Effector memory CD8-positive, alpha-beta T cell (primary cell): Measurements from ENCODE around the gene DCUN1D3.
"Not testable (repeated sequence)": the region's sequence is repeated elsewhere in the genome, so short reads cannot be mapped to it uniquely, and the experiment has no call there.

Experiments
- ATAC-seq: fragments of 150-1000 bp; cut with Tn5 transposase; replicated peaks from 2 replicates; pipeline ENCODE4 v1.10.0; 2021; ENCODE audit warnings: mild to moderate bottlenecking, moderate library complexity
- DNase-seq, 3 experiments: peaks; one replicate each; pipeline ENCODE4 v3.0.0; 2021
- H3K27ac Mint-ChIP-seq, 2 donors: one replicate each; pipeline ENCODE4 v1.8.0; 2022; ENCODE audit warnings: mild to moderate bottlenecking in 2 of 2, mixed read lengths in 2 of 2, moderate library complexity in 2 of 2
- H3K27me3 Mint-ChIP-seq, 2 donors: one replicate each; pipeline ENCODE4 v1.8.0; 2022; ENCODE audit warnings: mixed read lengths in 2 of 2
- H3K36me3 Mint-ChIP-seq: one replicate; pipeline ENCODE4 v1.8.0; 2022; ENCODE audit warnings: mild to moderate bottlenecking, moderate library complexity, mixed read lengths; ENCODE audit not compliant: insufficient read depth
- H3K4me1 Mint-ChIP-seq, 2 donors: one replicate each; pipeline ENCODE4 v1.8.0; 2022; ENCODE audit warnings: low read depth in 2 of 2, mixed read lengths in 2 of 2
- H3K4me3 Mint-ChIP-seq, 2 donors: one replicate each; pipeline ENCODE4 v1.8.0; 2022; ENCODE audit warnings: mild to moderate bottlenecking in 2 of 2, mixed read lengths in 2 of 2, moderate library complexity in 2 of 2
- H3K9me3 Mint-ChIP-seq, 2 donors: one replicate each; pipeline ENCODE4 v1.8.0; 2022; ENCODE audit warnings: mixed read lengths in 2 of 2

The DCUN1D3 gene

GRCh38 chr16:20873331-20873730 lies 26.8 kb downstream of the DCUN1D3 start:
- Mint-ChIP-seq H3K4me3 (peak overlapping the region; percentile 67 to 68), H3K27me3 (no peaks in the 10 kb centered on the region), H3K36me3 (no peaks in the 10 kb centered on the region), H3K9me3 (no peaks in the 10 kb centered on the region), H3K27ac (peak overlapping the region; percentile 92 to 94), H3K4me1 (peaks cover 25 to 27% of the 10 kb centered on the region in 2 donors)
- DNase-seq (no peak), ATAC-seq (no peak)

GRCh38 chr16:20871941-20872815 lies 28.0 kb downstream of the DCUN1D3 start:
- Mint-ChIP-seq H3K9me3 (no peaks in the 10 kb centered on the region), H3K27ac (peak overlapping the region; percentile 49 to 92), H3K4me1 (peaks cover 22 to 30% of the 10 kb centered on the region in 2 donors), H3K4me3 (no peak overlapping the region), H3K27me3 (no peaks in the 10 kb centered on the region), H3K36me3 (no peaks in the 10 kb centered on the region)
- DNase-seq, result no peak
- no peak for ATAC-seq

- peaks cover 32 to 34% of the 10 kb centered on the region in 2 donors for H3K4me1 Mint-ChIP-seq
- DNase-seq, result no peak
- H3K27me3 Mint-ChIP-seq, result no peaks in the 10 kb centered on the region
Measured at GRCh38 chr16:20871258-20871657, 28.9 kb downstream of the DCUN1D3 start.

GRCh38 chr16:20870122-20870820 lies 29.9 kb downstream of the DCUN1D3 start:
- DNase-seq (no peak), ATAC-seq (no peak)
- no peak overlapping the region for H3K27ac Mint-ChIP-seq
- H3K4me1 Mint-ChIP-seq, result peaks cover 32 to 33% of the 10 kb centered on the region in 2 donors
- H3K9me3 Mint-ChIP-seq, result no peaks in the 10 kb centered on the region
- H3K36me3 Mint-ChIP-seq, result no peaks in the 10 kb centered on the region
- H3K4me3 Mint-ChIP-seq, result no peak overlapping the region
- no peaks in the 10 kb centered on the region for H3K27me3 Mint-ChIP-seq

More at GRCh38 chr16:20871258-20871657, 28.9 kb downstream of the DCUN1D3 start:
- H3K4me3 Mint-ChIP-seq, result no peak overlapping the region
- ATAC-seq, result no peak
- no peak overlapping the region for H3K27ac Mint-ChIP-seq
- H3K9me3 Mint-ChIP-seq, result no peaks in the 10 kb centered on the region
- no peaks in the 10 kb centered on the region for H3K36me3 Mint-ChIP-seq

- no peak for DNase-seq
- Mint-ChIP-seq H3K4me1 (peaks cover 22 to 28% of the 10 kb centered on the region in 2 donors), H3K9me3 (no peaks in the 10 kb centered on the region), H3K27me3 (no peaks in the 10 kb centered on the region), H3K4me3 (no peak overlapping the region), H3K27ac (peak overlapping the region in 1 of 2 donors; percentile 74), H3K36me3 (no peaks in the 10 kb centered on the region)
- no peak for ATAC-seq
Measured at GRCh38 chr16:20868890-20869289, 31.3 kb downstream of the DCUN1D3 start.

- H3K4me3 Mint-ChIP-seq, result no peak overlapping the region
- no peaks in the 10 kb centered on the region for H3K9me3 Mint-ChIP-seq
- DNase-seq, result no peak
- H3K4me1 Mint-ChIP-seq, result peaks cover 16 to 24% of the 10 kb centered on the region in 2 donors
- peak overlapping the region; percentile 0 to 59 for H3K27ac Mint-ChIP-seq
- peaks cover 1% of the 10 kb centered on the region for H3K36me3 Mint-ChIP-seq
- H3K27me3 Mint-ChIP-seq, result no peaks in the 10 kb centered on the region
- no peak for ATAC-seq
Measured at GRCh38 chr16:20867585-20867984, 32.6 kb downstream of the DCUN1D3 start.

GRCh38 chr16:20866801-20867200 lies 33.4 kb downstream of the DCUN1D3 start:
- DNase-seq, result no peak
- no peak for ATAC-seq
- Mint-ChIP-seq H3K27ac (peak overlapping the region; percentile 59 to 62), H3K4me1 (peaks cover 16 to 23% of the 10 kb centered on the region in 2 donors), H3K36me3 (peaks cover 7% of the 10 kb centered on the region), H3K9me3 (no peaks in the 10 kb centered on the region), H3K27me3 (no peaks in the 10 kb centered on the region), H3K4me3 (no peak overlapping the region)

- peaks cover 16 to 23% of the 10 kb centered on the region in 2 donors for H3K4me1 Mint-ChIP-seq
- H3K27ac Mint-ChIP-seq, result peak overlapping the region; percentile 59 to 62
- DNase-seq (no peak), ATAC-seq (no peak)
- no peak overlapping the region for H3K4me3 Mint-ChIP-seq
- H3K9me3 Mint-ChIP-seq, result no peaks in the 10 kb centered on the region
- no peaks in the 10 kb centered on the region for H3K27me3 Mint-ChIP-seq
- H3K36me3 Mint-ChIP-seq, result peaks cover 7% of the 10 kb centered on the region
Measured at GRCh38 chr16:20866145-20866772, 33.9 kb downstream of the DCUN1D3 start.

GRCh38 chr16:20865420-20866131 lies 34.6 kb downstream of the DCUN1D3 start:
- ATAC-seq (no peak), DNase-seq (no peak)
- Mint-ChIP-seq H3K4me3 (no peak overlapping the region), H3K9me3 (no peaks in the 10 kb centered on the region), H3K4me1 (peaks cover 16 to 23% of the 10 kb centered on the region in 2 donors), H3K27ac (peak overlapping the region in 1 of 2 donors; percentile 62), H3K36me3 (peaks cover 9% of the 10 kb centered on the region), H3K27me3 (no peaks in the 10 kb centered on the region)

GRCh38 chr16:20864376-20864775 lies 35.8 kb downstream of the DCUN1D3 start:
- H3K27me3 Mint-ChIP-seq, H3K9me3 Mint-ChIP-seq, H3K27ac Mint-ChIP-seq, DNase-seq, H3K4me3 Mint-ChIP-seq, ATAC-seq: not testable (repeated sequence)
- Mint-ChIP-seq H3K36me3 (peaks cover 20% of the 10 kb centered on the region), H3K4me1 (peaks cover 16 to 23% of the 10 kb centered on the region in 2 donors)

- ATAC-seq (no peak), DNase-seq (no peak)
- no peak overlapping the region for H3K4me3 Mint-ChIP-seq
- H3K27ac Mint-ChIP-seq, result peak overlapping the region; percentile 25 to 77
- H3K4me1 Mint-ChIP-seq, result peaks cover 14 to 16% of the 10 kb centered on the region in 2 donors
- H3K9me3 Mint-ChIP-seq, result no peaks in the 10 kb centered on the region
- H3K27me3 Mint-ChIP-seq, result no peaks in the 10 kb centered on the region
- H3K36me3 Mint-ChIP-seq, result peaks cover 25% of the 10 kb centered on the region
Measured at GRCh38 chr16:20862162-20862960, 37.8 kb downstream of the DCUN1D3 start.

- not testable (repeated sequence) for H3K9me3 Mint-ChIP-seq, ATAC-seq, H3K4me3 Mint-ChIP-seq, H3K4me1 Mint-ChIP-seq, H3K27ac Mint-ChIP-seq, DNase-seq, H3K27me3 Mint-ChIP-seq
- H3K36me3 Mint-ChIP-seq, result peaks cover 25% of the 10 kb centered on the region
Measured at GRCh38 chr16:20860995-20861394, 39.2 kb downstream of the DCUN1D3 start.
